Kidney capillary endothelial cell (primary cell): ENCODE results near the gene RAB12.
"Not testable (repeated sequence)": the region's sequence is repeated elsewhere in the genome, so short reads cannot be mapped to it uniquely, and the experiment has no call there.

Experiments
- DNase-seq: peaks from one replicate; pipeline ENCODE4 v3.0.0-alpha.2; 2018; ENCODE audit warnings: low spot score

Gene RAB12

DNA sequence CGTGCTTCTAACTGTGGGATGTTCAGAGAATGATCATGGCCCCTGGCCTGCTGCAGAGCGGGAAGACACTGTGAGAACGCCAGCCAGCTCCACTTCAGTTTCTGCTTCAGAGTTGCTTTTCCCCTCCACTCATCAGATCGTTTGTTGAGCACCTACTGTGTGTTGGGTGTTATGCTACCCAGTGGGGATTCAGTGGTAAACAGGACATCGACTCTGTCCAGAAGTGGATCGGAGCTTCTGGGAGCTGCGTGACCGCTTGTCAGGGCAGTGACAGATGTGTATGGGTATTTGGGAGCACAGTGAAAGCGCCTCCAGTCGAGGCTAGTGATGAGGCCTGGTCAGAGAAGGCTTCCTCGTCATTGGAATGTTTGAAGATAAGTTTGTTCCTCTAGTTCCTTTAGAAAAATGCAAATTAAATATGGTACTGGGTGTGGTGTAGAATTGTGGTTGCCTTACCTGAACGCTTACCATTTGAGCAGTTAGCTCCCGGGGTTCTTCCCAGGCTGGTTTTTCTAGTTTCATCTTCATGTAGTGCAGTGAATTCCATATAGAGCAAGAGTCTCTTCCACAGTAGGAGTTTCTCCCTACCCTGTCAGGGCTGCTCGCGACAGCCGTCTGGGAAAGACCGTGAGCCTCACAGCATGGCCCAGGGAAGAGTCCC lies 2.8 kb downstream of the RAB12 start:
- DNase-seq = no peak

DNA sequence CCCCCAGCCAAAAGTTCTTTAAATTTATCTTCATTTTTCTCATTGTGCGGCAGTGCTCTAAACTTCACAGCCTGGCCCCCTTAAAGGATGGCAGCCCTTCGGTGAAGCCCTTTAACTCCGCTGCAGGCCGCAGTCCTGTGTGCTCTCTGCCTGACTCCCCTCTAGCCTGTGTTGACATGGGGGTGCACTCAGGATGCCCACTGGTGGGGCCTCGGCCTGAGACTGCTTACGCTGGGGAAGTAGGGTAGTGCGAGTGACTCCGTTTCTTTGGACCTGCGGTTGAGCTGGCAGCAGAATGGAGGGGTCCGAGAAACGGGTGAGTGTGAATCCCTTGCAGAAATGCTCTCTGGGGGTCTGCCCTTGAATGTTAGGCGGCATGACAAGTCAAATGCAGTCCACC lies 5.6 kb downstream of the RAB12 start:
- no peak for DNase-seq

DNA sequence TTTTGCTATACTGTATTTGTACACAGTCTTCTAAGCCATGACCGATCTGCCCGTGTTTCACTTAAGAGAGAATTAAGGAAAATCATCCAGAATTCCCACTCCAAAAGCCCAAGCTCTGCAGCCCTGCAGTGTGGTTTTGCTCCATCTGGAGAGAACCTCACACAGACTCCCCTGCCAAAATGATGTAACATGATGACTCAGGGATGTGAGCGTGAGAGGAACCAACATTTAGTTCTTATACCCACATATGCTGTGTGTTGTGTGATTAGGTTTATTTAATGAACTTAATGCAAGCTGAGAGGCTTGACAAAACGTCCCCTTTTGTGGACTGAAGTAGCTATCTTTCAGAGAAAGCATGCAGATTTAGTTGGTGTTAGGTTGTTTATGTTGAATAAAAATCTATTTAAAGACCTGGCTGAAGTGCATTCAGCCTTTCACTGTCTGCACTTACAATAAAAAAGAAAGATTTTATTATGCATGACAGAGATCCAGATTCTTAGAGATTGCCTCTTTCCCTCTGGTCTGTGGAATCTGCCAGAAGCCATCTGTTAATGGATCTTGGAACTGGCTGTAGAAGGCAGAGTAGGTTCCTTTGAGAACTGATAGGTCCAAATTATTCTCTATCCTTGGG lies 6.3 kb downstream of the RAB12 start:
- DNase-seq = no peak

DNA sequence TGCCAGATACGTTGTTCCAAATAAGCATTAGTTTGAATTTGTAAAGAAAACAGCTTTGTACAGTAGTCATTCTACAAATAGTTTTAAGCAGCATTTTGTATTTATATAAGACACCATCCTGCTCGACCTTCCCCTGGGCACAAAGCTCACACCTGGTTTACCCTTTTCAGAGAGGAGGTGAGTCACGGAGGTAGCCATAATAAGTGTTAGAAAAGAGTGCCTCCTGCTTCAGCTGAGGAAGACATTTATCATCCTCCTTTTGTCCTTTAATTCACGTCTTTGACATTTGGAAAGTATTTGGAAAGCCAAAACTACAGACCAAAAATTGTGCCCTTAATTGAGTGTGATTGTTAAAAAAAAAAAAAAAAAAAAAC lies 6.8 kb downstream of the RAB12 start:
- DNase-seq = no peak

DNA sequence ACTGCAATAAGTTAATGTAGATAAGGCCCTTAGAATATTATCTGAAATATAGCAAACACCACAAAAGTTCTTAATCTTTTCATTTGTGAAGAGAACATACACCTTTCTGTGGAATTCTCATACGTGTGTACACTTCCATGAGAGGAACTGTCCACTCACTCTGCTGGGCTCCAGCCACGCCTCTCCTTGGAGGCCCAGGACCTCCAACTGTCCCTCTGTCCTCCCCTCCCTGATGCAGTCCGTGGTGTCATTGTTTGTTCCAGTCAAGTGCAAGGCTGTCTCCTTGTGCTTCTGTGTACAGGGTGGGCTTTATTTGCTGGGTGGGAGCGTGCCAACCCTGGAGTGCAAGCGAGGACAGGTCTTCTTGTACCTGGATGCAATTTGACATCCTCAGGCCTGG lies 8.7 kb downstream of the RAB12 start:
- DNase-seq = no peak

GRCh38 chr18:8619041-8619440 lies 9.8 kb downstream of the RAB12 start:
- no peak for DNase-seq

GRCh38 chr18:8619835-8620577 lies 10.8 kb downstream of the RAB12 start:
- DNase-seq = no peak

DNA sequence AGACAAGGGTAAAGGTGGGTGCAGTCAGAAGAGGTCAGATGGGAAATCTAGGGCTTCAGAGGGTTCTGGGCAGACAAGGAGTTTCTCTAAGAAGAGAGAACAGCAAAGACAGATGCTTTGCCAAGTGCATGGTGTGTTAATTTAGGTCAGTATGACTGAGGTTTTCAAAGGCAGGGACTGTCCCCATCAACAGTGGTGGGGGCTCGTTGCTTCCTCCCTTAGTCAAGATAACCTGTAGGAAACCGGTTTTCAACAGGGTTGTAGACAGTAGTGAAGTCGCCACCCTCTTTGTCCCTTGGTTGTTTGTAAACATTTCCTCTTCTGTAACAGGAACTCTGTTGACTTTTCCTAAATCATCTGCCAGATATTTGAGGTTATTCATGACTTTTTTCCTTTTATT lies 11.6 kb downstream of the RAB12 start:
- DNase-seq = no peak

DNA sequence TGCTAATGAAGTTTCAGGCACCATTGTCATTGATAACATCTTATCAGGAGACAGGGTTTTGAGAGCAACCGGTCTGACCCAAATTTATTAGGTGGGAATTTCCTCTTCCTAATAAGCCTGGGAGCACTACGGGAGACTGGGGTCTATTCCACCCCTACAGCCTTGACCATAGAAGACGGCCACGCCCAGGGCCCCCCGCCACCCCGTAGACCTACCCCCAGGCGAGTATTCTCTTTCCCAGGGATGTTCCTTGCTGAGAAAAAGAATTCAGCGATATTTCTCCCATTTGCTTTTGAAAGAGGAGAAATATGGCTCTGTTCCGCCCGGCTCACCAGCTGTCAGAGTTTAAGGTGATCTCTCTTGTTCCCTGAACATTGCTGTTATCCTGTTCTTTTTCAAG lies 13.4 kb downstream of the RAB12 start:
- DNase-seq = not testable (repeated sequence)

- no peak for DNase-seq
Observed at GRCh38 chr18:8623549-8624106, 14.4 kb downstream of the RAB12 start.

GRCh38 chr18:8625461-8626092 lies 16.3 kb downstream of the RAB12 start:
- no peak for DNase-seq

- DNase-seq = no peak
Observed at GRCh38 chr18:8626414-8627106, 17.3 kb downstream of the RAB12 start.

DNA sequence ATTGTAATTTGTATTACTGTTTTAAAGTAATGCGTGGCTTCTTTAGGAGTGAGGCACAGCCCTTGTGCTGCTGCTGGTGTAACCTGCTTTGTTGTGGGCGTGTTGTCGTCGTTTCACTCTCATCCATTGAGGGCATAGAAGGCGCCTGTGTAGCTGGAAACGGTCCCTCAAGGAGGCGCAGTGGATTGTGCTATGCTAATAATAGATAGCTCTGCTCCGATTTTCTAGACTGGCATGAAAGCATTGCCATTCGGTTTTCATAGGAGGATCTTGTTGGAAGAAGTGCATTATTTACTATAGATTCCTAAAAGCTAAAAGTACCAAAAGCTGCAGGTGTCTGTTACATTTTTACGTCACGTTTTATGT lies 17.9 kb downstream of the RAB12 start:
- no peak for DNase-seq

GRCh38 chr18:8627540-8627939 lies 18.3 kb downstream of the RAB12 start:
- DNase-seq = no peak

DNA sequence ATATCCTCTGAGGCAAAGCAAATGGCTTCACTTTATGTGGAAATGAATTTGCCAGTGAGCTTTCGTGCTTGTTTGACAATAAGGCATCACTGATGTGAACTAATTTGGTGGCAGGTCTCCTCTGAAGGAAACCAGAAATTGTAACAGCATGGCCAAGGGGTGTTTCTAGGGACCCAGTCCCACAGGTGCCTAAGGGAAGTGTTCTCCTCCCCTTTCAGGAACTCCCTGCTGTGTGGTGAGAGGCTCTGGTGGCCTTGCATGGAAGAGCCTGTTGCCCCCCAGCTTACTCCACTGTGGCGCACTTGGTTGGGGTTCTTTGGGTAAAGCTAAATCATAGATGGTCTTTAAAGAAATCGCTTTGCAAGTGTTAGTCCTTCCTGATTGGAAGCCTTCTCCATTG lies 20.4 kb downstream of the RAB12 start:
- no peak for DNase-seq

GRCh38 chr18:8630546-8630945 lies 21.3 kb downstream of the RAB12 start:
- no peak for DNase-seq

DNA sequence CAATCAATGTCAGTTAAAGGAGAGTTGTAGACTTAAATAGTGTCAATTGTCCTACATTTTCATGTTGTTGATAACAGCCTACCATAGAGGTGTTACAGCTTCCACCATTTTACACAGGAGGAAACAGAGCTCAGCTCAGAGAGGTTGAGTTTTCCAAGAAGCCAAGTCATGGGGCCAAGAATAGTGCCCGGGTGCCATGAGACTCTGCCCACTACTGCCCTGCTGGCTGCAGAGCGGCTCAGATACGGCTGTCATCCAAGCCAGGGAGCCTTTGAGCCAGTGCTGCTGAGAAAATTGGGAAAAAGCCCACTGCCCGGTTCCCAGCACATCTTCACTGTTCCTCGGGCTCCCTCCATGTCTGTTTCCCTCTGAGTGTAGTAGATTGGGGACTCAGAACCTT lies 22.0 kb downstream of the RAB12 start:
- no peak for DNase-seq

- no peak for DNase-seq
Observed at GRCh38 chr18:8632386-8632785, 23.1 kb downstream of the RAB12 start.

DNA sequence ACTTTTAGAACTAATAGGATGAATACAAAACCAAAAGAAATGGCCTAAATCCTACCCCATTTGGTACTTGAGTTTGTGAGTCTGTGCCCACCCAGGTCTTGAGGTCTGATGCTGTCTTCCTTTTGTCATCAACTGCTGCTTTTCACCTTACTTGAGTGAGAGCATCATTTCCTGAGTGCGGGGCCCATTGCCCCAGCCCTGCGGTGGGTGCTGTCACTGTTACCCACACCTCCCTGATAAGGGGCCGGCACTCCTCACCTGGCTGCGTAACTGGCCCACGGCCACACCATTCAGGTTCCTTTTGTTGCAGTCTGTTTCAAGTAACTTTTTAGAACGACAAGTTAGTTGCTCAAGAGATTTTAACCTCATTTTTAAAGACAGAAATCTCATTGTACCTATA lies 25.3 kb downstream of the RAB12 start:
- no peak for DNase-seq

DNA sequence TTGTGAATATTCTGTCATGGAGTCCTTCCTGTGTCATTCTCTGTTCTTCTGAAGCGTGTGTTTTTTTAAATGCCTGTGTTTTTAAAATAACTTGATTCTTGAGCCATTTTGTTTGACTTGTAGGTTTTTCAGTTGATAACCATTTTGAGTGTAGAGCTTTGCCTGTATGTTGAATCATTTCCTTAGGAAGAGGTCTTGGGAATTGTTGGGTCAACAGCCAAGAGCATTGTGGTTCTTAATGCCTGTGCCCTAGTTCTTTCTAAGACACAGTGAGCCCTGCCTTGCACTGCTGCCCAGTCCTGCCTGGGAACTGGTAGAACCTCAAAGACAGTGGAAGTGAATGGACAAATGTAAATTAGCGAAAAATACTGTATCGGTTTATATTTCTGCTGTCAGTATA lies 25.9 kb downstream of the RAB12 start:
- peak; percentile 52 for DNase-seq

- no peak for DNase-seq
Observed at GRCh38 chr18:8639762-8640161, 30.5 kb downstream of the RAB12 start.

- DNase-seq = no peak
Observed at GRCh38 chr18:8643326-8643878, 34.2 kb downstream of the RAB12 start.
